GM21529 (cell line): ENCODE measurements around the gene VWA7.

Experiments used
- ATAC-seq: cut with Tn5 transposase; IDR thresholded peaks from one replicate; pipeline ENCODE4 v1.9.1; 2021; ENCODE audit not compliant: unreplicated experiment

The VWA7 gene

DNA sequence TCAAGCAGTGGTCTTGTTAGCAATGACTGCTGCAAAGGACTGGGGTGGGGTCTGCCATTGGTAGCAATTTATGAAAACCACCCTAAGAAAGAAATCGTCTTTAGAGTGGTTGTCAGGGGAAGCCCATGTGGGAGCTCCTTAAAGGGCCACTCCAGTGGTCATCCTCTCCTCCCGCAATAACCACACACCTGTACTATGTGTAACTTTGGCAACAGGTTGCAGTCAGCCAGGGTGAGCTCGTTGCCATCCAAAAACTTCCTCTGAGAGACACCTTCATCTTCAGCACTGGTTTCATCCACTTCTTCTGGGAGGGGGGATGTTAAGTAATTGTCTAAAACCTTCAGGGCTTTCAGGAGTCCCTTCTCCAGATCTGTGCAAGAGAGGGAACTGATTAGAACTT is 45.1 kb downstream of the VWA7 start:
- ATAC-seq: no peak

DNA sequence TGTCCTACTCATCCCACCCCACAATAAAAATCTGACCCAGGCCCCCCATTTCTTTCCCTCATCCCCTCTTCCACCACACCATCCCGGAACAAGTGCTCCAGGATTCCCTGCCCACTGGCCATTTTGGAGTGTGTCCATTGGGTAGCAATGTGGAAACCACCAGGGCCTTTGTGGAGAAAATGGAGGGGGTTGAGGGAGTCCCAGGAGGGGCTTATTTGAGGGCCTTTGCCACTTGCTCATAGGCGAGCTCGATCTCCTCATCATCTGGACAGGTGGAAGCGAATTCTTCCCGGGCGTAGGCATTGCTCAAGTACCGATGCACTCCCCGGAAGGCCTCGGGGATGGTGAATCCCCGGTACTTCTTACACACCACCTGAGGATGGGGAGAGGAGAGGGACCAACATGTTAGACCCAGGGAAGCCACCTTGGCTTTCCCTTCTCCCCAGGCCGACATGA is 46.5 kb downstream of the VWA7 start:
- no peak for ATAC-seq

DNA sequence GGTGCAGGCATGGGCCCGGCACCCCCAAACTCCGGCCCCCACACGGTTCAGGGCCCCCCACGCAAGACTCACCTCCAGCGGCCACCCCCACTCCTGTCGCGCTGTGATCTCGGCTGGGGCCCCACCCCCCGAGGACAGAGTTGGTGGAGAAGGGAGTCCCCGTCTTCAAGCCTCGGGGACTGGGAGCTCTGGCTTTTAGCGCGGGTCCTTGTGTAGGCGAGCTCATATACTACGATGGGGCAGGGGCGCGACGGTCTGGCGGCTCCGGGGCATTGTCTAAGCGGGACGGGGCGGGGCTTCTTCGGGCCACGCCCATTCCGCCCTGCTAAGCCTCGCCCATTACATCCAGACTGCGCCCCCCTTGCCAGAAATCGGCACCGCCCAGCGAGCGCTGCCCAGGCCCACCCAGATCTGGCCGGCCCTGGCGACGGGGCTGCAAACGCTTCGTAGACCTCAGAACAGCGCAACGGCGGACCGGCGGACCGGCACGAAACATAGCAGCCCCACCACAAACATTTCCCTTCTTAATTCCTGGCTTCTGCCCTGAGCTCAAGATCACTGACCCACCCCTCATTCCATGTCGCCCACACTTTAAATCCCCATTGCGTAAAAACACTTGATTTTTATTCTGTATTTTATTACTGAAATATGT is 47.0 kb downstream of the VWA7 start:
- peak; percentile 47 for ATAC-seq

DNA sequence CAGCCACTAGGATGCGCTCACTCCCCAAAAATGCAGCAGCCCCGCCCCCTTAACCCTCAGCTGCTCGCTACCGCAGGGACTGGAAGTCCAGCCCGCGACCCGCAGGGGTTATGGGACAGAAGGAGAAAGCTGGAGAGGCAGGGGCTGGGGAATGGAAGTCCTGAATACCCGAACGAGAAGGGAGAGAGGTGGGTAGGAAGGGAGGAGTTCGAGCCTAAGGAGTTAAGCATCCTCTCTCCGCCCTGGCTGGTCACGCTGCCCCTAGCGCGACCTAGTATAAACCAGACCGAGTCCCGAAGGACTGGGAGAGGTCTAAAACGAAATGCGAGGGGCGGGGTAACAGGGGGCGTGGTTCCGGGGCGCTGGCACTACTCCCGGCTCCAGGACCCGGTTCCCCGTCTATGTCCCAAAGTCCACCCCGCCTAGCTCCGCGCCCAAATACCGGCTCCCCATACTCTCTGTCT is 47.6 kb downstream of the VWA7 start:
- peak; percentile 46 for ATAC-seq

DNA sequence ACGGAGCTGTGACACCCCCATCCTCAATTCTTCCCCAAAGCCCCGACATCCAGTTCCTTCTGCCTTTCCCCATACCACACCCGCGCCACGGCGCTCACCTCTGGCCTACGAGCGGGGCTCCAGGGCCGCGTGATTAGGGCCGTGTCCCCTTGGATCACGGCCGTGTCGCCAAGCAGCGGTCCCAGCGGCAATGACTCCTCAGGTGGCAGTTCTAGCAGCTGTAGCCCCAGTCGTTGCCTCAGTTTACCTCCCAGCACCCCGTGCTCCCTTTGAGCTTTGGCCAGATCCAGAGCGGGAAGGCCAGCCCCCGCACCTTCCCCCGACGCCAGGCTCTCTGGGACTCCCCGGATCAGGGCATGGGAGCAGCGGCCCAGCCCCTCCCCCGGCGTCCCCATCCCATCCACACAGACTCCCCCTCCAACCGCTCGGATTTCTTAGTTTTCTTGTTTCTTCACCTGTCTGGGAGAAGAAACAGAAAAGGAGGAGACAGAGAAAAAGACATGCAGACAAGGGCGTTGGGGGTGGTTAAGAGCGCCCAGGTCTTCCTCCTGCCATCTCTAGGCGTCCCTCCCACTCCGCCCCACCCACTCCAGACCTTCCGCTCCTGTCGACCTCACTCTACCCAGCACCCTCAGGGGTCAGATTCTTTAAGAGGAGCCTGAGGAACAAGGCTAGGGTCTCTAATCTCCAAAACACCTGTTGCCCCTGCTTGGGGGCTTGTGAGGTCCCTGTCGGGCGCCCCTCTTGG is 48.2 kb downstream of the VWA7 start, which contains the start of gene DDAH2:
DDAH2 (minus strand) TSS at position 533 of the 748 bp plus-strand sequence; CDS start at position 395, 138 bp downstream.
- no peak for ATAC-seq

DNA sequence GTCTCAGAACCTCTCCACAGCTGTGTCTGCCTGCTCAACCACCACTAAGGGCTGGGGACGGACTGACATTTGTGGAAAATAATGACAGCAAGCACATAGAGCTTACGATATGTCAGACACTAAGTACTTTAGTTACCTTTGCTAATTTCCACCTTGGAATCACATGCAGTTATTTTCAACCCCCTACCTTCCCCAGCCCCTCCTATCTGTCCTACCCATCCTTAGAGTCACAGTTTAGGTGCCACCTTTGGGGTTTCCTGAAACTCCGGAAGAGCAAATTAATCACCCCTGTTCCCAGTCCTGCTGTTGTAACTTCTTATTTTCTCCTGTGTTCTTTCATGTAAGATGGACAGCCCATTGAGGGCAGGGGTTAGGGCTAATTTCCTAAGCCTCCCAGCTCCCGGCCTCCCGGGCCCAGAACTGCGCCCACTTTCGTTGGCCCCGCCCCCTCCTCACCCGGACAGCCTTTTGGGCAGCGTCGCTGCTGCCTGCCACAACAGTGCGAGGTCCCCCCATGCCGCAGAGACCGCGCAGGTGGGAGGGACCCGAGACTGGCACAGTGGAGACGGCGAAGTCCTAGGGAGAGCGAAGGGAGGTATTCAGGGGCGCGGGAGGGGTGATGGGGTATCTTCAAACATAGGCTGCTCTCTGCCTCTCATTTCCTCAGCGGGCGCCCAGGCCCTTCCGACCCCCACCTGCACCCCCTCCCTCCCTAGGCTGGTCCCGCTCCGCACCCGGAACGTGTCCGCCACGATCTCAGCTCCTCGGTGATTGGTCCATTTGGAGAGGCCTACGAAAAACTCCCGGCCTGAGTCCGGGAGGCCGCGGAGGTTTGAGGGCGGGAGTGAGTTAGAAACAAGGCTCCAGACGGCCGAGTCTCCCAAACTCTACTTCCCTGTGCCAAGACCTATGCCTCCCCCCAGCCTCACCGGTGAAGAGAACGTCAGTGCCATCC is 49.1 kb downstream of the VWA7 start:
- ATAC-seq: no peak

DNA sequence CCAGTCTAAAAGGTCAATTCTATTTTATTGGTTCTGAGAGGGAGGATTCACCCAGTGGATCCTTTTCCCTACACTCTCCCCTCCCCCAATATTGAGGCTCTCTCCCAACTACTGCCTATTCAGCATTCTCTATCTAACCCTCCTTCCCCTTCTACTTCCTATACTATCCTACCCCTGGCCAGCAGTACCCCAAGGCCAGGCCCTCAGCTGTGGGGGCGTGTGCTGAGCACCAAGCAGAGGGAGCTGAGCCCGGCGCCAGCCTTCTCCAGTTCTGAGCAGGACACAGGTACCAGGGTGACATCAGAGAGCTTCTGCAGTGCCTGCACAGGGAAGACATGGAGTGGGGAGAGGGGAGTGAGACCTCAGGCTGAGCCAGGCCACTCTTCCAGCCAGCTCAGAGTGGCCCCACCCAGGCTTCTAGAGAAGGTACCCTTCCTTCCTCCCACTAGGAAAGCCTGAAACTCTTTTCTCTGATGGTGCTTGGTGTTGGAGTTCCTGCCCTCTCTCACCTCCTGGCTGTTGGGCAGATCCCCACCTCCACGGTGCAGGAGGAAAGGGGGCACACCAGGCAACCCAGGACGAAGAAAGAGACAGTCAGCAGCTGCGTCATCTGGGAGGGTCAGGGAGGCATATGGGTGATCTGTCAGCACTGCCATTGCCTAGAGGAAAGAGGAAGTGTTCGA is 50.0 kb downstream of the VWA7 start:
- ATAC-seq: peak; percentile 43

DNA sequence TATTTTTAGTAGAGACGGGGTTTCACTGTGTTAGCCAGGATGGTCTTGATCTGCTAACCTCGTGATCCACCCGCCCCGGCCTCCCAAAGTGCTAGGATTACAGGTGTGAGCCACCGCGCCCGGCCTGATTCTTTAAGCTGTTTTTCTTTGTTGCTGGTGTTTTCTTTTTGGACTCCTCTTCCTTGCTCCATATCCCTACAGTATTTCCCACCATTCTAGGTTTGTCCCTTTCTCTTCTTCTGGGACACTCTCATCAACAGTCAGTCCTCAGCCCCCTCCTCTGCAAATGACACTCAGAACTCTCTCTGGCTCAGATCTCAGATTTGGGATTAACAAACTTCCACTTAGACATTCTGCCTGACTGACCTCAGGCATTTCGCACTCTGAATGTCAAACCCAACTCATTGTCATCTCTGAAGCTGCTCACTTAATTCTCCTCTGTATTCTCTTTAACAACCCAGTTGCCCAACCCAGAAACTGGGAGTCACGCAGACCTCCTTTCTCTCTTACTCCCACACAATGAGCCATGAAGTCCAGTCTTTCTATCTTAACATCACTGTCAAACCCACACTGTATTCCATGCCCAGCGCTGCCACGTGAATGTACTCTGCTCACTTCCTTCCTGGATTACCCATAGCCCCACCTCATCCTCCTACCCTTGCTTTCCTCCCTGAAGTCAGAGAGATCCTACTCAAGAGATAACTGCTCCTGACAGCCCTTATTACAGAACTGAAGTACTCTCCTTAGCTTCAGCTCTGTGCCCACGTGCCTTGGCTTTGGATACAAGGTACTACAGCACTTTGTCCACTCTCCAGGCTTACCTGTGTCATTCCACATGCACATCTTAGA is 51.4 kb downstream of the VWA7 start:
- ATAC-seq: no peak

DNA sequence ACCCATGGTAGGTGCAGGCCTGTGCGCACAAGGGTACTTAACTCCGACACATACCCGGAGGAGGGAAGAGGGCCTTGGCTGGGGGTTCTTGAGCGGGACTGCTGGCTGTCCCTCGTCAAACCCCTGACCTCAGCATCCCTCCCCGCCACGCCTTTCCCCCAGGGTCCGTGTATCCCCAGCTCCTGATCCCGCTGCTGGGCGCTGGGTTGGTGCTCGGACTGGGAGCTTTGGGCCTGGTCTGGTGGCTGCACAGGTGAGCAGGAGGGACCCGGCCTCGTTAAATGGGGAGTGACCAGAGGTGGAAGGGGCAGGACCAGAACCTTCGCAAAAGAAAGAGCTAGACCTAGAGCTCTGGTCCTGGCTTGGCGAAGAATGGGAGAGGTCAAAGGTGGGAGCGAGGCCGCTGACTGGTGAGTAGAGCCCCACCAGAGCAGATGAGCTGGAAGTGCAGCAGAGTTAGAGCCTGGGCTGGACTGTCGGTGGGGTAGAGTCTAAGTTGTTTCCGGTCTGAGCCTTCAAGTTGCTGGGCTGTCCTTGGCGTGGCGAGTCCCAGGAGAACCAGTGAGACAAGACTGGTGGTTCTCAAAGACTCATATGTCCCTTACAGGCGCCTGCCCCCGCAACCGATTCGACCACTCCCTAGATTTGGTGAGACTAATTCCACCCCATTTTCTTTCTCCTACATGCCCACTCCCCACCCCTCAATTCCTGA is 53.0 kb downstream of the VWA7 start:
- no peak for ATAC-seq

DNA sequence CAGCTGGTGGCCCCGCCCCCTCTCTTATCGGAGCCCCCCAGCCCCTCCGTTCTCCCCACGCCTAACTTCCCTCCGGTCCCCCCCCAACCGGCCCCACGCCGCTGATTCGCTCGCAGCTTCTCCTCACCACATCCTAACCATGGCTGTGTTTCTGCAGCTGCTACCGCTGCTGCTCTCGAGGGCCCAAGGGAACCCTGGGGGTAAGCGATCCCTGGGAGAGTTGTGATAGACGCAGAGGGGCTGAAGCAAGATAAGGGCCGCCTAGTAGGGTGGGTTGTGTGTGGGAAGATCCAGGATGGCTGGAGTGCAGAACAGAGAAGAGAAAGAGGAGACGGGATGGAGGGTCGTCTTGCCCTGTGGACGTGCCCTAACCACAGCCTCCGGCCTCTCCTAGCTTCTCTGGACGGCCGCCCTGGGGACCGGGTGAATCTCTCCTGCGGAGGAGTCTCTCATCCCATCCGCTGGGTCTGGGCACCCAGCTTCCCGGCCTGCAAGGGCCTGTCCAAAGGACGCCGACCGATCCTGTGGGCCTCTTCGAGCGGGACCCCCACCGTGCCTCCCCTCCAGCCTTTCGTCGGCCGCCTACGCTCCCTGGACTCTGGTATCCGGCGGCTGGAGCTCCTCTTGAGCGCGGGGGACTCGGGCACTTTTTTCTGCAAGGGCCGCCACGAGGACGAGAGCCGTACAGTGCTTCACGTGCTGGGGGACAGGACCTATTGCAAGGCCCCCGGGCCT is 53.7 kb downstream of the VWA7 start, which contains the start of gene MPIG6B:
MPIG6B (plus strand) TSS at position 129 of the 735 bp plus-strand sequence; CDS start at position 140, 11 bp downstream.
- no peak for ATAC-seq

DNA sequence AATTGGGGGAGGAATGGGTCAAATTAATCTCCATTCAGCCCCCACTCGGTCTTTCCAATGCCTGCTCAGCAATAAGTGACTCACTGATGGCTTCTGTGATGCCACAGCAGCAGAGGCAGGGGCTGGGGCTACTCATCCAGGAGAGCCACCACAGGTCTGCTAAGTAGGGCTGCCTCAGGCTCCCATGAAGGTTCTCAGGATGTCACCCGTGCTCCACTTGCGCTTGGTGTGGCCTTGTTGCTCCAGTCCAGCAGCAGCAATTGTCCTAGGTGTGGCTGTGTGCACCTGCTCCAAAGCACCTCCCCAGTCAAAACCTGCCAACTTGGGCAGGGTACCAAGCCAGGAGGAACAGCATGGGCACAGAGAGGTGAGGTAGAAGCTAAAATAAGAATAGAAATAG is 55.0 kb downstream of the VWA7 start:
- ATAC-seq: no peak

DNA sequence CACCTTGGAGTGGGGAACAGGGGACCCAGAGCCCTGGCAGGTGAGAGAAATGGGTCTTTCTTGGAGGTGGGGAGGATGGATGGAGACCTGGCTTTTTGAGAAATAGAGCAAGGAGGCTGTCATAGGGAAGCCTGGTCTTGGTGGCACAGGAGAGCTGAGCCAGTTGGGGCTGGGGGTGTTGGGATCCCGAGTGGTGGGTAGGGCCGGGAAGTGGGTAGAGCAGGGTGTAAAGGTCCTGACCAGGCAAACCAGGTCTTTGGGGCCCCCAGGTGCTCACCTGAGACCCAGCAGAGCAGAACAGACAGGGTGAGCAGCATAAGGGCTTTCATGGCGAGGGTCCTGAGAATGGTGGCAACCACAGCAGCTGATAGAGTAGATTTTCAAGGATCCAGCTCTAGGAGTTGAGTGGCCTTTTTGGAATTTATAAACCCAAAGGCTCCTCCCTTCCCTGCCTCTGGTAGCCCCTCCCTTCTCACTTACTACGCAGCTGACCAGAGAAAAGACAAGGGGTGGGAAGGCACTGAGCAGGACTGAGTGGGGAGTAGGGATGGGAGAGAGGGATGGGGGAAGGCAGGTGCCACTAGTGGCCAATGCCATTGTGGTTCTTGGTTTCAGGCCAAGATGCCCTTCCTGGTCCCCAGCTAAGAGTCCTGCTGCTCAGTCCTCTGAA is 55.6 kb downstream of the VWA7 start, which contains the start of gene LY6G6C:
LY6G6C (minus strand) TSS at position 396 of the 670 bp plus-strand sequence; CDS start at position 329, 67 bp downstream.
- no peak for ATAC-seq

DNA sequence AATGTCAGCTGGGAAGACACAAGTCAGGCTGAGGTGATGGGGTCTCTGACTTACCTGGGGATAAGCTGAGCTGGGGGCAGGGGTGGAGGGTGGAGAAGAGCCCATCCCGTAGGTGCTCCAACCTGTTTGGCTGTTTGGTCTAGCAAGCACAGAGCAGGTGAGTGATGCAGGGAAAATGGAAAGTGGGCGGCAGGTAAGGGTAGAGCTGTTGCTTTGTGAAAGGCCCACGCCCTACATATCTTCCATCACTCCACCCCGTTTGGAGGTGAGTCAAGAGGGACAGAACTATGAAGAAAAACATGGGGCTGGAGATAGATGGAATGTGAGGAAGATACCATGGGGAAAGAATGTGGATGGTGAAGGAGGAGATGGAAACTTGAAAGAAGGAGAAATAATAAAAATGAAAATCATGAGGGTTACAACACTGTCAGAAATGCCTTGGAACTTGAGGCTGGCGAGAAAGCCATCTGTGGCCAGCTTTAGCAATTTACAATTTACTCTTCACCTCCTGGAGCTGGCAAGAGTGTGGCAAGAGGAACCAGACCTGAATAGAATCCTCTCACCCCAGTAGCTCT is 56.8 kb downstream of the VWA7 start:
- no peak for ATAC-seq

DNA sequence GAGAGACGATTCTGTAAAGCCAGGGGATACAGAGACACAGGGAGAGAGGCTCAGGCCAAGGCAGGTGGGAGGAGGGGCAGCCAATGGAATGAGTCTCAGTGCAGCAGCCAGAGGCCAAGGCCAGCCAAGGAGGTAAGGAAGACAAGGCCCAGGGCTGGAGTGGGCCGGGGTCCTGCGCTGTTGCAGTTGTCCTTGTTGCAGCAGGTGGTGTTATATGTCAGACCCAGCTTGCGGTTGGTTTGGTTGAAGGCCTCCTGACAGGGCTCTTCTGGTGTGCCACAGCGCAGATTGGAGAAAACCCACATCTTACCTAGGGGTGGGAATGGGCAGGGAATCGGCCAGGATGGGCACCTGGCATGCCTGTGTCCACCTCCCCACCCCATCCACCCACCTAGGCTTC is 58.1 kb downstream of the VWA7 start:
- no peak for ATAC-seq

DNA sequence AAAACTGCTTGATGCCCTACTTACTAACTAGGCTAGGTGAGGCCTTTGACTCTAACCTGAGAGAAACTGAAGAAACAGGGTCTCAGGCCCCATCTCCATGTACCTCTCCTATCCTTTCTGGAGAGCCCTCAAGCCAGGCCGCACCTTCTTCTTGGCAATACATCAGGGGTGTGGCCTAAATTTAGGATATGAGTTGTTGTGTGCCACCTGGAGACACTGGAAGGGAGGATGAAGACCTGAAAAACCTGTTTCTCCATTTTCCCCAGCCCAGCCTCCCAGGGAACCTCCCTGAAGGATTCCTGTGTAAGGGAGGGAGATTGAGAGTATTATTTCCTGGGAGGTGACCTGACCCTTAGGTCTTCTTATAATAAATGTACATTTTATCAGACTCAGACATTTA is 58.9 kb downstream of the VWA7 start:
- no peak for ATAC-seq

DNA sequence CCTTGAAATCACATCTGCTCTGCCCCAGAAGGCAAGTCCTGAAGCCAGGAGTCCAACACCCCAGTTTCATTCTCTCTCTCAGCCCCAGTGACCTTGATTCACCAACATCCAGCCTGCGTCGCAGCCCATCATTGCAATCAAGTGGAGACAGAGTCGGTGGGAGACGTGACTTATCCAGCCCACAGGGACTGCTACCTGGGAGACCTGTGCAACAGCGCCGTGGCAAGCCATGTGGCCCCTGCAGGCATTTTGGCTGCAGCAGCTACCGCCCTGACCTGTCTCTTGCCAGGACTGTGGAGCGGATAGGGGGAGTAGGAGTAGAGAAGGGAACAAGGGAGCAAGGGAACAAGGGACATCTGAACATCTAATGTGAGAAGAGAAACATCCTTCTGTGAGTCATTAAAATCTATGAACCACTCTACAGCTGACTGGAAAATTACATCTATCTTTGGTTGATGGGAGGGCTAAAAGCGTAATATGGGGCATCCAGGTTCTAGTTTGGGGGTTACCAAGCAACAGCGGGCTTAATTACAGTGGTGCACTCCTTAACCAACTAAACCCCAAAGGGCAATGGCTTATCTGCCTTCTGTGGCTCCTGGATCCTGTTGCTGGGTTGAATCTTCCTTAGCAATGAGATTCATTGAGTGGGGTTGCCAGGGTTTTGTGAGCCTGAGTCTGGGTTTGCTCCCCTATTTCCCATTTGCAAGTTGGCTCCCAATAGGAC is 59.5 kb downstream of the VWA7 start:
- ATAC-seq: no peak
